K562 (cell line): Measurements from ENCODE around the gene NDUFV3. TPM values are rescaled to one million over a fixed set of nuclear protein-coding genes. Genes with fewer than 3 reads are reported as not detected.

ENCODE experiments used
- CTCFL ChIP-seq: IDR thresholded peaks from 2 replicates; pipeline ENCODE4 v1.6.1; 2011; ENCODE audit warnings: borderline replicate concordance, low read depth, mild to moderate bottlenecking, moderate library complexity, low read length; ENCODE audit not compliant: insufficient read depth, poor library complexity, severe bottlenecking
- CUX1 ChIP-seq: fragments of 200-800 bp; sonication (Bioruptor generic); IDR thresholded peaks from 2 replicates; pipeline ENCODE4 v1.6.1; 2016; ENCODE audit warnings: missing genetic modification characterization, missing compliant biosample characterization
- GTF2E2 ChIP-seq: fragments of 200-800 bp; sonication (Bioruptor generic); IDR thresholded peaks from 2 replicates; pipeline ENCODE4 v1.6.1; 2016; ENCODE audit warnings: missing genetic modification characterization, missing compliant biosample characterization
- MCM3 ChIP-seq: fragments of 450-650 bp; IDR thresholded peaks from 2 replicates; pipeline ENCODE4 v1.6.1; 2016
- NELFE ChIP-seq: IDR thresholded peaks from 2 replicates; pipeline ENCODE4 v1.6.1; 2011; ENCODE audit warnings: mild to moderate bottlenecking; ENCODE audit not compliant: insufficient read depth, insufficient read length
- NR1H2 ChIP-seq: sonication (generic); formaldehyde crosslinking; IDR thresholded peaks from 2 replicates; pipeline ENCODE4 v1.4.0; 2020; ENCODE audit warnings: mild to moderate bottlenecking, missing genetic modification reagents
- SMARCE1 ChIP-seq: fragments of 450-650 bp; IDR thresholded peaks from 2 replicates; pipeline ENCODE4 v1.7.1; 2016; ENCODE audit warnings: mild to moderate bottlenecking
- TCF15 ChIP-seq: fragments of 250-450 bp; sonication (Bioruptor Pico); IDR thresholded peaks from 2 replicates; pipeline ENCODE4 v1.8.0; 2022; ENCODE audit warnings: moderate library complexity, mild to moderate bottlenecking, inconsistent platforms
- UBTF ChIP-seq, 2 experiments: IDR thresholded peaks; 2 replicates each; pipeline ENCODE4 v1.6.1; 2012; ENCODE audit warnings: improper control_type of control experiment in 2 of 2, low read depth in 2 of 2, low read length in 2 of 2, borderline replicate concordance in 1 of 2
- ZBTB17 ChIP-seq: fragments of 450-650 bp; formaldehyde crosslinking; IDR thresholded peaks from 2 replicates; pipeline ENCODE4 v1.4.0; 2020; ENCODE audit warnings: mild to moderate bottlenecking
- ZNF408 ChIP-seq: fragments of 250-450 bp; sonication (Bioruptor Pico); IDR thresholded peaks from 2 replicates; pipeline ENCODE4 v1.4.0; 2020; ENCODE audit warnings: low read depth, mild to moderate bottlenecking, moderate library complexity
- ZNF511 ChIP-seq: sonication (generic); formaldehyde crosslinking; IDR thresholded peaks from 2 replicates; pipeline ENCODE4 v1.8.0; 2022; ENCODE audit warnings: mild to moderate bottlenecking, missing genetic modification reagents
- ZNF561 ChIP-seq: fragments of 450-650 bp; formaldehyde crosslinking; conservative IDR thresholded peaks from 2 replicates; pipeline ENCODE4 v1.4.0; 2020; ENCODE audit warnings: mild to moderate bottlenecking, moderate library complexity
- ZNF780A ChIP-seq: fragments of 250-450 bp; sonication (Bioruptor Pico); IDR thresholded peaks from 2 replicates; pipeline ENCODE4 v1.5.0; 2021; ENCODE audit warnings: mild to moderate bottlenecking
- polyA plus RNA-seq, 8 experiments: library from polyadenylated mRNA; depleted of rRNA in 4 of 8; stranded (reverse) in 5 of 8; unstranded in 3 of 8; fragments of >200 nt; fragmentation: Nextera tagmentation in 2 of 8; fragmentation: Illumina TruSeq in 1 of 8; extraction: Ambion mirVana in 2 of 8; extraction: Trizol in 1 of 8; gene quantifications; 2 replicates each; pipeline versions ENCODE4 v1.2.1 to v1.2.3, GENCODE V29; 2011 to 2014; ENCODE audit warnings: inconsistent platforms in 1 of 8, missing spikeins in 1 of 8
- total RNA-seq, 7 experiments: library from RNA; depleted of rRNA in 6 of 7; stranded (reverse); fragments of >200 nt in 6 of 7; fragmentation: Illumina TruSeq in 2 of 7; extraction: Trizol in 2 of 7; gene quantifications; 2 replicates each; pipeline versions ENCODE4 v1.2.1 to v1.2.3, GENCODE V29; 2011 to 2021; ENCODE audit warnings: low replicate concordance in 1 of 7

NDUFV3 gene
- total and polyA plus RNA-seq, 9 of the 15 experiments (the other 6 are each of a cell fraction or from before 2014, with no cell fraction given) = 19.1 to 87.8 (median 74.3) TPM

- no peak for TF ChIP-seq ZNF561
- TF ChIP-seq UBTF (IDR thresholded peaks at IDR 0.05; ENCODE audit: borderline replicate concordance in 1 of 2, low read depth in 2 of 2, low read length in 2 of 2) = 0 out of 4 replicates have a peak, but pooled peaks of 1 of the 2 experiments have one; percentile 69
- TF ChIP-seq GTF2E2 (tag) = no peak
- no peak for TF ChIP-seq ZNF408 (CRISPR knock-in tag)
- TF ChIP-seq NR1H2 = no peak
- TF ChIP-seq ZNF511 = no peak
- TF ChIP-seq TCF15 (CRISPR knock-in tag) = no peak
- TF ChIP-seq ZNF780A = no peak
- no peak for TF ChIP-seq NELFE
- TF ChIP-seq SMARCE1 = peak; percentile 89
- 0 out of 2 replicates have a peak, but pooled peaks have one; percentile 75 for TF ChIP-seq MCM3
- TF ChIP-seq CTCFL = no peak
- TF ChIP-seq ZBTB17 (CRISPR knock-in tag) = no peak
- no peak for TF ChIP-seq CUX1 (CRISPR knock-in tag)
These were observed 30.7 kb downstream of the NDUFV3 start (continued) for GRCh38 chr21:42923553-42924432.
